NCI-H1417 treated with DMSO at 0.1 percent for 48 hours (cell line): Measurements from ENCODE around the gene SNX21.
"Not testable (repeated sequence)": the region's sequence is repeated elsewhere in the genome, so short reads cannot be mapped to it uniquely, and the experiment has no call there.

Source experiments
- DNase-seq: peaks from one replicate; lab custom pipeline; 2025; lab: John Stamatoyannopoulos, UW

Gene SNX21

GRCh38 chr20:45823949-45824835 lies 9.4 kb upstream of the SNX21 start:
- DNase-seq: no peak

GRCh38 chr20:45826381-45827019 lies 7.1 kb upstream of the SNX21 start:
- no peak for DNase-seq

GRCh38 chr20:45827030-45827652 lies 6.5 kb upstream of the SNX21 start, which contains the start of gene TNNC2:
Gene TNNC2, minus strand, starts transcription at chr20:45827312. Its CDS starts 64 bp downstream, at chr20:45827248.
- DNase-seq: no peak

GRCh38 chr20:45827712-45828111 lies 5.9 kb upstream of the SNX21 start:
- DNase-seq: no peak

- DNase-seq: no peak
These were observed 5.0 kb upstream of the SNX21 start for GRCh38 chr20:45828589-45828988.

- DNase-seq: not testable (repeated sequence)
These were observed 3.9 kb upstream of the SNX21 start for GRCh38 chr20:45829673-45830106.

- no peak for DNase-seq
These were observed 980 bp upstream of the SNX21 start for GRCh38 chr20:45832619-45833018.

- DNase-seq: no peak
These were observed 541 bp downstream of the SNX21 start for GRCh38 chr20:45833883-45834796.

GRCh38 chr20:45834797-45835161 lies 1.2 kb downstream of the SNX21 start:
- no peak for DNase-seq

GRCh38 chr20:45835329-45835765 lies 1.7 kb downstream of the SNX21 start:
- no peak for DNase-seq

GRCh38 chr20:45835825-45836224 lies 2.2 kb downstream of the SNX21 start:
- no peak for DNase-seq

GRCh38 chr20:45836841-45837240 lies 3.2 kb downstream of the SNX21 start:
- no peak for DNase-seq

- no peak for DNase-seq
These were observed 7.2 kb downstream of the SNX21 start for GRCh38 chr20:45840700-45841198.

GRCh38 chr20:45841407-45842129 lies 8.0 kb downstream of the SNX21 start:
- no peak for DNase-seq

- DNase-seq: no peak
These were observed 8.7 kb downstream of the SNX21 start for GRCh38 chr20:45842169-45842812.

- DNase-seq: no peak
These were observed 9.9 kb downstream of the SNX21 start for GRCh38 chr20:45843506-45843905.

- no peak for DNase-seq
These were observed 11.9 kb downstream of the SNX21 start for GRCh38 chr20:45845452-45845851.

- DNase-seq: no peak
These were observed 14.8 kb downstream of the SNX21 start for GRCh38 chr20:45848421-45848820.

- DNase-seq: no peak
These were observed 15.5 kb downstream of the SNX21 start for GRCh38 chr20:45848969-45849582.

GRCh38 chr20:45850238-45850637 lies 16.6 kb downstream of the SNX21 start:
- DNase-seq: no peak
